Pulmonary artery endothelial cell (primary cell): ENCODE results near the gene ALMS1. TPM values are rescaled to one million over a fixed set of nuclear protein-coding genes. Genes with fewer than 3 reads are reported as not detected.
A peak's percentile ranks its signal among the peaks of the same experiment; 100 is the strongest.
"Not testable (repeated sequence)": the region's sequence is repeated elsewhere in the genome, so short reads cannot be mapped to it uniquely, and the experiment has no call there.

ENCODE experiments used
- DNase-seq: peaks from one replicate; pipeline ENCODE4 v3.0.0-alpha.2; 2011; ENCODE audit warnings: low read depth, low spot score
- total RNA-seq: library from RNA; depleted of rRNA; stranded (reverse); fragments of >200 nt; gene quantifications from 2 replicates; pipeline ENCODE4 v1.2.3, GENCODE V29; 2014

ALMS1 gene
- total RNA-seq, 1 donor from 2014 or later: 7.3 TPM

- no peak for DNase-seq
Observed at GRCh38 chr2:73614105-73614504, 228.5 kb downstream of the ALMS1 start.

- DNase-seq: no peak
Observed at GRCh38 chr2:73614997-73615396, 229.4 kb downstream of the ALMS1 start.

GRCh38 chr2:73619925-73620324 lies 234.3 kb downstream of the ALMS1 start:
- DNase-seq: not testable (repeated sequence)

- not testable (repeated sequence) for DNase-seq
Observed at GRCh38 chr2:73624036-73624435, 238.4 kb downstream of the ALMS1 start.

- DNase-seq: not testable (repeated sequence)
Observed at GRCh38 chr2:73624625-73625024, 239.0 kb downstream of the ALMS1 start.

- DNase-seq: not testable (repeated sequence)
Observed at GRCh38 chr2:73626237-73626636, 240.6 kb downstream of the ALMS1 start.

GRCh38 chr2:73628493-73628892 lies 242.9 kb downstream of the ALMS1 start:
- not testable (repeated sequence) for DNase-seq

- not testable (repeated sequence) for DNase-seq
Observed at GRCh38 chr2:73630662-73631266, 245.1 kb downstream of the ALMS1 start.

GRCh38 chr2:73636977-73637376 lies 251.3 kb downstream of the ALMS1 start:
- DNase-seq: not testable (repeated sequence)

GRCh38 chr2:73638429-73638828 lies 252.8 kb downstream of the ALMS1 start:
- DNase-seq: no peak

- no peak for DNase-seq
Observed at GRCh38 chr2:73640511-73640911, 254.9 kb downstream of the ALMS1 start.

GRCh38 chr2:73640946-73641766 lies 255.5 kb downstream of the ALMS1 start:
- no peak for DNase-seq

GRCh38 chr2:73641767-73642062 lies 256.1 kb downstream of the ALMS1 start:
- DNase-seq: no peak

GRCh38 chr2:73642338-73643018 lies 256.8 kb downstream of the ALMS1 start, which contains the start of gene NAT8:
Gene NAT8 (minus strand): TSS chr2:73642422. CDS start chr2:73641628, 794 bp downstream.
- peak; percentile 11 for DNase-seq

GRCh38 chr2:73647690-73648089 lies 262.1 kb downstream of the ALMS1 start:
- not testable (repeated sequence) for DNase-seq

GRCh38 chr2:73651591-73652230 lies 266.1 kb downstream of the ALMS1 start:
- no peak for DNase-seq

GRCh38 chr2:73652348-73652747 lies 266.7 kb downstream of the ALMS1 start:
- DNase-seq: no peak

- no peak for DNase-seq
Observed at GRCh38 chr2:73654175-73654574, 268.5 kb downstream of the ALMS1 start.
